GM12878 (cell line): Measurements from ENCODE around the gene GPR173.

Source experiments
- BACH1 ChIP-seq: fragments of 450-650 bp; IDR thresholded peaks from 2 replicates; pipeline ENCODE4 v1.6.1; 2017; ENCODE audit warnings: mild to moderate bottlenecking, borderline replicate concordance
- CBFB ChIP-seq: IDR thresholded peaks from 2 replicates; pipeline ENCODE4 v1.6.1; 2016; ENCODE audit warnings: antibody characterized with exemption, low read depth
- ESRRA ChIP-seq: IDR thresholded peaks from 2 replicates; pipeline ENCODE4 v1.6.1; 2012; ENCODE audit warnings: mild to moderate bottlenecking, low read length, improper control_type of control experiment
- MTA3 ChIP-seq: IDR thresholded peaks from 2 replicates; pipeline ENCODE4 v1.6.1; 2012; ENCODE audit warnings: low read length, inconsistent platforms, borderline replicate concordance
- NFIC ChIP-seq: IDR thresholded peaks from 2 replicates; pipeline ENCODE4 v1.6.1; 2012; ENCODE audit warnings: low read depth, mild to moderate bottlenecking, inconsistent platforms, low read length, moderate library complexity
- POLR2A ChIP-seq: IDR thresholded peaks from 2 replicates; pipeline ENCODE4 v1.6.1; 2011; ENCODE audit warnings: low read depth, mild to moderate bottlenecking, low read length
- POLR2AphosphoS5 ChIP-seq: IDR thresholded peaks from 2 replicates; pipeline ENCODE4 v1.6.1; 2011; ENCODE audit warnings: mild to moderate bottlenecking, low read length, inconsistent platforms
- SP1 ChIP-seq: IDR thresholded peaks from one replicate; pipeline ENCODE4 v1.6.1; 2011; ENCODE audit warnings: low read depth, low read length
- TF ChIP-seq, protein P1 (sequence below), 3 experiments: IDR thresholded peaks in 2 of 3; conservative IDR thresholded peaks in 1 of 3; 2 replicates each; pipeline ENCODE4 v1.5.1; 2011; ENCODE audit warnings: low read depth in 3 of 3, low read length in 3 of 3, mild to moderate bottlenecking in 3 of 3, control low read depth in 2 of 3, moderate library complexity in 2 of 3, inconsistent platforms in 1 of 3, mixed read lengths in 1 of 3; ENCODE audit not compliant: control insufficient read depth in 2 of 3, insufficient read depth in 1 of 3; ENCODE audit errors: extremely low read depth in 1 of 3
- TF ChIP-seq, protein P2 (sequence below): fragments of 450-650 bp; IDR thresholded peaks from 2 replicates; pipeline ENCODE4 v1.6.1; 2018; ENCODE audit warnings: mild to moderate bottlenecking, low read depth, moderate library complexity; ENCODE audit not compliant: partially characterized antibody
- TF ChIP-seq, protein P3 (sequence below): IDR thresholded peaks from 2 replicates; pipeline ENCODE4 v1.6.1; 2012; ENCODE audit warnings: mild to moderate bottlenecking, low read depth, low read length

DNA sequence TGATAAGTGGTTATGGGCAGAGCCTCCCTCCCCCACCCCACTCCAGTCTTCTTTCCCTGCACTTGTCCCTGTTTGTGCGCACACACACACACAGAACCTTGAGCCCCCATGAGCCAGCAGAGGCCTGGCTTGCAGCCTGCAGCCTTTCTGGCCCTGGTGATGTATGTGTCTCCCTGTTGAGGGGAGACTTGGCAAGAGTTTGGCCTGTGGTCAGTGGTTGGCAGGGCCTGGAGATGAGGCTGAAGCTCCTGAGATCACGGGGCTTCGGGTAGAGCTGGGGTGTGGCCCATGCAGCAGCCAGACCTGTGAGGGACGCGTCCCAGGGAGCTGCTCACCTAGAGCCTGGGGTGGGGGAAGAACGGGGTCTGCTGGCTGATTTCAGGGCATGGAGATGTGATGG, 2.3 kb downstream of the GPR173 start:
- TF ChIP-seq CBFB, result no peak
- TF ChIP-seq, protein P1, sequence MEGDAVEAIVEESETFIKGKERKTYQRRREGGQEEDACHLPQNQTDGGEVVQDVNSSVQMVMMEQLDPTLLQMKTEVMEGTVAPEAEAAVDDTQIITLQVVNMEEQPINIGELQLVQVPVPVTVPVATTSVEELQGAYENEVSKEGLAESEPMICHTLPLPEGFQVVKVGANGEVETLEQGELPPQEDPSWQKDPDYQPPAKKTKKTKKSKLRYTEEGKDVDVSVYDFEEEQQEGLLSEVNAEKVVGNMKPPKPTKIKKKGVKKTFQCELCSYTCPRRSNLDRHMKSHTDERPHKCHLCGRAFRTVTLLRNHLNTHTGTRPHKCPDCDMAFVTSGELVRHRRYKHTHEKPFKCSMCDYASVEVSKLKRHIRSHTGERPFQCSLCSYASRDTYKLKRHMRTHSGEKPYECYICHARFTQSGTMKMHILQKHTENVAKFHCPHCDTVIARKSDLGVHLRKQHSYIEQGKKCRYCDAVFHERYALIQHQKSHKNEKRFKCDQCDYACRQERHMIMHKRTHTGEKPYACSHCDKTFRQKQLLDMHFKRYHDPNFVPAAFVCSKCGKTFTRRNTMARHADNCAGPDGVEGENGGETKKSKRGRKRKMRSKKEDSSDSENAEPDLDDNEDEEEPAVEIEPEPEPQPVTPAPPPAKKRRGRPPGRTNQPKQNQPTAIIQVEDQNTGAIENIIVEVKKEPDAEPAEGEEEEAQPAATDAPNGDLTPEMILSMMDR (IDR thresholded peaks at IDR 0.05 in 2 of 3, conservative IDR thresholded peaks at IDR 0.05 in 1 of 3; ENCODE audit: control insufficient read depth in 2 of 3, extremely low read depth in 1 of 3, insufficient read depth in 1 of 3, low read depth in 3 of 3, low read length in 3 of 3), result no peak
- TF ChIP-seq SP1, result no peak
- TF ChIP-seq POLR2AphosphoS5, result no peak
- no peak for TF ChIP-seq NFIC
- TF ChIP-seq BACH1, result no peak
- no peak for TF ChIP-seq MTA3
- no peak for TF ChIP-seq ESRRA
- no peak for TF ChIP-seq POLR2A
- TF ChIP-seq, protein P2, sequence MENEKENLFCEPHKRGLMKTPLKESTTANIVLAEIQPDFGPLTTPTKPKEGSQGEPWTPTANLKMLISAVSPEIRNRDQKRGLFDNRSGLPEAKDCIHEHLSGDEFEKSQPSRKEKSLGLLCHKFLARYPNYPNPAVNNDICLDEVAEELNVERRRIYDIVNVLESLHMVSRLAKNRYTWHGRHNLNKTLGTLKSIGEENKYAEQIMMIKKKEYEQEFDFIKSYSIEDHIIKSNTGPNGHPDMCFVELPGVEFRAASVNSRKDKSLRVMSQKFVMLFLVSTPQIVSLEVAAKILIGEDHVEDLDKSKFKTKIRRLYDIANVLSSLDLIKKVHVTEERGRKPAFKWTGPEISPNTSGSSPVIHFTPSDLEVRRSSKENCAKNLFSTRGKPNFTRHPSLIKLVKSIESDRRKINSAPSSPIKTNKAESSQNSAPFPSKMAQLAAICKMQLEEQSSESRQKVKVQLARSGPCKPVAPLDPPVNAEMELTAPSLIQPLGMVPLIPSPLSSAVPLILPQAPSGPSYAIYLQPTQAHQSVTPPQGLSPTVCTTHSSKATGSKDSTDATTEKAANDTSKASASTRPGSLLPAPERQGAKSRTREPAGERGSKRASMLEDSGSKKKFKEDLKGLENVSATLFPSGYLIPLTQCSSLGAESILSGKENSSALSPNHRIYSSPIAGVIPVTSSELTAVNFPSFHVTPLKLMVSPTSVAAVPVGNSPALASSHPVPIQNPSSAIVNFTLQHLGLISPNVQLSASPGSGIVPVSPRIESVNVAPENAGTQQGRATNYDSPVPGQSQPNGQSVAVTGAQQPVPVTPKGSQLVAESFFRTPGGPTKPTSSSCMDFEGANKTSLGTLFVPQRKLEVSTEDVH, result no peak
- TF ChIP-seq, protein P3, sequence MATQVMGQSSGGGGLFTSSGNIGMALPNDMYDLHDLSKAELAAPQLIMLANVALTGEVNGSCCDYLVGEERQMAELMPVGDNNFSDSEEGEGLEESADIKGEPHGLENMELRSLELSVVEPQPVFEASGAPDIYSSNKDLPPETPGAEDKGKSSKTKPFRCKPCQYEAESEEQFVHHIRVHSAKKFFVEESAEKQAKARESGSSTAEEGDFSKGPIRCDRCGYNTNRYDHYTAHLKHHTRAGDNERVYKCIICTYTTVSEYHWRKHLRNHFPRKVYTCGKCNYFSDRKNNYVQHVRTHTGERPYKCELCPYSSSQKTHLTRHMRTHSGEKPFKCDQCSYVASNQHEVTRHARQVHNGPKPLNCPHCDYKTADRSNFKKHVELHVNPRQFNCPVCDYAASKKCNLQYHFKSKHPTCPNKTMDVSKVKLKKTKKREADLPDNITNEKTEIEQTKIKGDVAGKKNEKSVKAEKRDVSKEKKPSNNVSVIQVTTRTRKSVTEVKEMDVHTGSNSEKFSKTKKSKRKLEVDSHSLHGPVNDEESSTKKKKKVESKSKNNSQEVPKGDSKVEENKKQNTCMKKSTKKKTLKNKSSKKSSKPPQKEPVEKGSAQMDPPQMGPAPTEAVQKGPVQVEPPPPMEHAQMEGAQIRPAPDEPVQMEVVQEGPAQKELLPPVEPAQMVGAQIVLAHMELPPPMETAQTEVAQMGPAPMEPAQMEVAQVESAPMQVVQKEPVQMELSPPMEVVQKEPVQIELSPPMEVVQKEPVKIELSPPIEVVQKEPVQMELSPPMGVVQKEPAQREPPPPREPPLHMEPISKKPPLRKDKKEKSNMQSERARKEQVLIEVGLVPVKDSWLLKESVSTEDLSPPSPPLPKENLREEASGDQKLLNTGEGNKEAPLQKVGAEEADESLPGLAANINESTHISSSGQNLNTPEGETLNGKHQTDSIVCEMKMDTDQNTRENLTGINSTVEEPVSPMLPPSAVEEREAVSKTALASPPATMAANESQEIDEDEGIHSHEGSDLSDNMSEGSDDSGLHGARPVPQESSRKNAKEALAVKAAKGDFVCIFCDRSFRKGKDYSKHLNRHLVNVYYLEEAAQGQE, result no peak
